Measurements from ENCODE around the gene AP3B1.

- no peak for TF ChIP-seq EZH2 (IDR thresholded peaks at IDR 0.05; ENCODE audit: borderline replicate concordance, low read depth, low read length, poor library complexity, severe bottlenecking)
- TF ChIP-seq, protein P1, sequence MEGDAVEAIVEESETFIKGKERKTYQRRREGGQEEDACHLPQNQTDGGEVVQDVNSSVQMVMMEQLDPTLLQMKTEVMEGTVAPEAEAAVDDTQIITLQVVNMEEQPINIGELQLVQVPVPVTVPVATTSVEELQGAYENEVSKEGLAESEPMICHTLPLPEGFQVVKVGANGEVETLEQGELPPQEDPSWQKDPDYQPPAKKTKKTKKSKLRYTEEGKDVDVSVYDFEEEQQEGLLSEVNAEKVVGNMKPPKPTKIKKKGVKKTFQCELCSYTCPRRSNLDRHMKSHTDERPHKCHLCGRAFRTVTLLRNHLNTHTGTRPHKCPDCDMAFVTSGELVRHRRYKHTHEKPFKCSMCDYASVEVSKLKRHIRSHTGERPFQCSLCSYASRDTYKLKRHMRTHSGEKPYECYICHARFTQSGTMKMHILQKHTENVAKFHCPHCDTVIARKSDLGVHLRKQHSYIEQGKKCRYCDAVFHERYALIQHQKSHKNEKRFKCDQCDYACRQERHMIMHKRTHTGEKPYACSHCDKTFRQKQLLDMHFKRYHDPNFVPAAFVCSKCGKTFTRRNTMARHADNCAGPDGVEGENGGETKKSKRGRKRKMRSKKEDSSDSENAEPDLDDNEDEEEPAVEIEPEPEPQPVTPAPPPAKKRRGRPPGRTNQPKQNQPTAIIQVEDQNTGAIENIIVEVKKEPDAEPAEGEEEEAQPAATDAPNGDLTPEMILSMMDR (conservative IDR thresholded peaks at IDR 0.05; ENCODE audit: low read depth, low read length), result no peak
These were observed 62.3 kb downstream of the AP3B1 start for GRCh38 chr5:78232163-78232562.
